B cell (primary cell): ENCODE measurements around the gene SAFB.

Experiments used
- CTCF ChIP-seq: fragments of 200-600 bp; IDR thresholded peaks from one replicate; pipeline ENCODE4 v1.8.0; 2022; ENCODE audit warnings: antibody characterized with exemption, mild to moderate bottlenecking
- EZH2 ChIP-seq: IDR thresholded peaks from 2 replicates; pipeline ENCODE4 v1.6.1; 2012; ENCODE audit warnings: borderline replicate concordance, low read depth, mild to moderate bottlenecking, moderate library complexity, low read length; ENCODE audit not compliant: insufficient read depth, poor library complexity, severe bottlenecking

GRCh38 chr19:5643060-5643459 lies 20.2 kb downstream of the SAFB start:
- TF ChIP-seq CTCF (no peak), EZH2 (no peak)
